Osteocyte (in vitro differentiated cells): ENCODE measurements around the gene XYLT1. TPM values are rescaled to one million over a fixed set of nuclear protein-coding genes. Genes with fewer than 3 reads are reported as not detected.

Experiments used
- DNase-seq: peaks from one replicate; pipeline ENCODE4 v3.0.0; 2021; ENCODE audit warnings: mixed read lengths; ENCODE audit not compliant: unreplicated experiment; ENCODE audit errors: extremely low spot score
- H3K27ac Mint-ChIP-seq: one replicate; pipeline ENCODE4 v1.8.0; 2021; ENCODE audit warnings: mild to moderate bottlenecking, mixed read lengths; ENCODE audit not compliant: unreplicated experiment
- H3K27me3 Mint-ChIP-seq: one replicate; pipeline ENCODE4 v1.8.0; 2021; ENCODE audit warnings: mixed read lengths; ENCODE audit not compliant: unreplicated experiment
- H3K36me3 Mint-ChIP-seq: one replicate; pipeline ENCODE4 v1.8.0; 2021; ENCODE audit warnings: mixed read lengths; ENCODE audit not compliant: unreplicated experiment
- H3K4me1 Mint-ChIP-seq: one replicate; pipeline ENCODE4 v1.8.0; 2021; ENCODE audit warnings: mixed read lengths; ENCODE audit not compliant: unreplicated experiment
- H3K4me3 Mint-ChIP-seq: one replicate; pipeline ENCODE4 v1.8.0; 2021; ENCODE audit warnings: mild to moderate bottlenecking, moderate library complexity, mixed read lengths; ENCODE audit not compliant: unreplicated experiment
- H3K9me3 Mint-ChIP-seq: one replicate; pipeline ENCODE4 v1.8.0; 2021; ENCODE audit warnings: mixed read lengths; ENCODE audit not compliant: unreplicated experiment
- CTCF ChIP-seq: fragments of 200-600 bp; sonication (generic); IDR thresholded peaks from 2 replicates; pipeline ENCODE4 v1.5.0; 2021; ENCODE audit warnings: antibody characterized with exemption, mild to moderate bottlenecking, moderate library complexity
- long read RNA-seq: library from polyadenylated mRNA; unstranded; transcript quantifications from one replicate; pipeline ENCODE4 v2.0.0, GENCODE V29; 2021
- total RNA-seq: library from RNA; stranded (reverse); gene quantifications from 2 replicates; pipeline ENCODE4 v1.2.1, GENCODE V29; 2021

Gene XYLT1
- 9.0 and 11.1 TPM in 2 replicates for total RNA-seq
- long read RNA-seq, partial matches to known transcripts = 0 of 8 reads
- long read RNA-seq, other reads (novel, unspliced or antisense) = 8 of 8 reads

- no peaks in the 10 kb centered on the region for H3K36me3 Mint-ChIP-seq
- H3K4me1 Mint-ChIP-seq = peaks cover 38% of the 10 kb centered on the region
- DNase-seq = no peak
- H3K27me3 Mint-ChIP-seq = peaks cover 43% of the 10 kb centered on the region
- H3K27ac Mint-ChIP-seq = peak within 1 kb of the TSS; percentile 80
- no peaks in the 10 kb centered on the region for H3K9me3 Mint-ChIP-seq
- no peak for TF ChIP-seq CTCF
- H3K4me3 Mint-ChIP-seq = peak within 1 kb of the TSS; percentile 73
Observed at GRCh38 chr16:17470908-17471718, at the start of gene XYLT1. XYLT1 (minus strand) TSS chr16:17470960; CDS start chr16:17470796, 164 bp downstream.

GRCh38 chr16:17520111-17520510, 49.4 kb upstream of the XYLT1 start:
- no peak for TF ChIP-seq CTCF
- DNase-seq = no peak
- Mint-ChIP-seq H3K27me3 (no peaks in the 10 kb centered on the region), H3K36me3 (no peaks in the 10 kb centered on the region), H3K4me1 (no peaks in the 10 kb centered on the region), H3K9me3 (no peaks in the 10 kb centered on the region), H3K27ac (no peak overlapping the region), H3K4me3 (no peak overlapping the region)

- no peak overlapping the region for H3K4me3 Mint-ChIP-seq
- no peaks in the 10 kb centered on the region for H3K27me3 Mint-ChIP-seq
- no peaks in the 10 kb centered on the region for H3K4me1 Mint-ChIP-seq
- DNase-seq = no peak
- no peak for TF ChIP-seq CTCF
- H3K9me3 Mint-ChIP-seq = peaks cover under 1% of the 10 kb centered on the region
- no peak overlapping the region for H3K27ac Mint-ChIP-seq
- no peaks in the 10 kb centered on the region for H3K36me3 Mint-ChIP-seq
Observed at GRCh38 chr16:17519101-17519955, 48.6 kb upstream of the XYLT1 start.

GRCh38 chr16:17518441-17518840, 47.7 kb upstream of the XYLT1 start:
- Mint-ChIP-seq H3K27ac (no peak overlapping the region), H3K27me3 (no peaks in the 10 kb centered on the region), H3K36me3 (no peaks in the 10 kb centered on the region), H3K9me3 (peaks cover 5% of the 10 kb centered on the region), H3K4me3 (no peak overlapping the region), H3K4me1 (no peaks in the 10 kb centered on the region)
- DNase-seq = no peak
- no peak for TF ChIP-seq CTCF
